Measurements from ENCODE around the gene GRIP1.

Gene GRIP1, protein sequence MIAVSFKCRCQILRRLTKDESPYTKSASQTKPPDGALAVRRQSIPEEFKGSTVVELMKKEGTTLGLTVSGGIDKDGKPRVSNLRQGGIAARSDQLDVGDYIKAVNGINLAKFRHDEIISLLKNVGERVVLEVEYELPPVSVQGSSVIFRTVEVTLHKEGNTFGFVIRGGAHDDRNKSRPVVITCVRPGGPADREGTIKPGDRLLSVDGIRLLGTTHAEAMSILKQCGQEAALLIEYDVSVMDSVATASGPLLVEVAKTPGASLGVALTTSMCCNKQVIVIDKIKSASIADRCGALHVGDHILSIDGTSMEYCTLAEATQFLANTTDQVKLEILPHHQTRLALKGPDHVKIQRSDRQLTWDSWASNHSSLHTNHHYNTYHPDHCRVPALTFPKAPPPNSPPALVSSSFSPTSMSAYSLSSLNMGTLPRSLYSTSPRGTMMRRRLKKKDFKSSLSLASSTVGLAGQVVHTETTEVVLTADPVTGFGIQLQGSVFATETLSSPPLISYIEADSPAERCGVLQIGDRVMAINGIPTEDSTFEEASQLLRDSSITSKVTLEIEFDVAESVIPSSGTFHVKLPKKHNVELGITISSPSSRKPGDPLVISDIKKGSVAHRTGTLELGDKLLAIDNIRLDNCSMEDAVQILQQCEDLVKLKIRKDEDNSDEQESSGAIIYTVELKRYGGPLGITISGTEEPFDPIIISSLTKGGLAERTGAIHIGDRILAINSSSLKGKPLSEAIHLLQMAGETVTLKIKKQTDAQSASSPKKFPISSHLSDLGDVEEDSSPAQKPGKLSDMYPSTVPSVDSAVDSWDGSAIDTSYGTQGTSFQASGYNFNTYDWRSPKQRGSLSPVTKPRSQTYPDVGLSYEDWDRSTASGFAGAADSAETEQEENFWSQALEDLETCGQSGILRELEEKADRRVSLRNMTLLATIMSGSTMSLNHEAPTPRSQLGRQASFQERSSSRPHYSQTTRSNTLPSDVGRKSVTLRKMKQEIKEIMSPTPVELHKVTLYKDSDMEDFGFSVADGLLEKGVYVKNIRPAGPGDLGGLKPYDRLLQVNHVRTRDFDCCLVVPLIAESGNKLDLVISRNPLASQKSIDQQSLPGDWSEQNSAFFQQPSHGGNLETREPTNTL

DNA sequence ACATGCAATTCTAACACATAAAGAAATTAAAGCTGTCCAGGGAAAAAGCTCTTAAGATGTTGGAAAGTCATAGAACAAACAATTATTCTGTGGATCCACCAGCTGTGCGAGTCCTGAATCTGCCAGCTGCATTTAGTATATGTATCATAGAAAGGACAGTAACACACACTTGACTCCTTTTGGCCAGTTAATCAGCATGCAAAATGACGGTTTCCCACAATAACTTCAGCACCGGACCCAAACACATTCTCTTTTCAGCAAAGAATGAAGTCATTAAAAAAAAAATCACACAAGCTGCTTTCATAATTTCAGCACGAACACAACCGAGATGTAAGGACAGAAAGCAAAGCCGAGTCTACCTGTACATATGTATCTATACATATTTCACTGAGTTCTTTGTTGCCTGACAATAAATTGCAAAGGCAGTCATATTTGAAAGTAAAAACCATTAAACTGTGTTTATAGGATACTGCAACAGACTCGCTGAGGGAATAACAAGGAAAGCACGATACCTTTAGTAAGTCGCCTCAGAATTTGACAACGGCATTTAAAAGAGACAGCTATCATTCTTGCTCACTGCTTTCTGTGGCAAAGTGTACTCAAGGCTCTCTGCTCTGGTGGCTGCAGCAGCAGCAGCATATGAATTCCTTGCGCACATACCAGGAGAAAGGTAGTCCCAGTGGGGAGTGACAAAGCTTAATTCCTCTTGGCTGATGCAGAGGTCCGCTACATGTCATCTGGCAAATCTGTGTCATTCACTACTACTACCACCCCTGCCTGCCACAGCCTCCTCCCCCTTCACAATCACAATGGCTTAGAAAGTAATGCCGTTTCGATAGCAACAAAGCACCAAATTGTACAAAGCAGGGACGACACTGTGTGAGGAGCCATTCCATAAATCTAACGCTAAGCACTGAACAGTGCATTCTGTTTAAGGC, at the start of gene GRIP1:
Gene GRIP1, minus strand, starts transcription at position 739 of the 938 bp plus-strand sequence. Its CDS starts 172 bp downstream, at position 567.
- Mint-ChIP-seq H3K9me3 (ENCODE audit: low read depth) (no peaks in the 10 kb centered on the region), H3K27me3 (peaks cover 8% of the 10 kb centered on the region), H3K36me3 (peaks cover 7% of the 10 kb centered on the region), H3K27ac (no peak within 1 kb of the TSS), H3K4me3 (no peak within 1 kb of the TSS), H3K4me1 (ENCODE audit: low read depth) (no peaks in the 10 kb centered on the region)

DNA sequence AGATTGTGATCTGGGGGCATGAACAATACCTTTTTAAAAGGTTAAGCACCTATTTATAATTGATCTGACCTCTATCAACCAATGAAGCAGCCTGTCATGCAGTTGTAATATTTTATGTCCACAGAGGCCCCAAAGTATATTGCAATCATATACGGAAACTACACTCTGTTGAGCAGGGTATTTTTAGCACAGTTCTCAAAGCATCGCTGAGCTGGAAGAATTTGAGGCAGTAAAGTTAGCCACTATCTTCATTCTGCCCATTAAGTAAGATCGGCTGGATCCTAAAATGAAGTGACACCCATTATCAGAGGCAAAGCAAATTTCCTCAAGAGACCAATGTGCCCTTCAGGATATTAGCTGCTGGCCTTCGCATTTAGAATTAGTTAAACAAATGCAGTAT, 47.7 kb upstream of the GRIP1 start:
- Mint-ChIP-seq H3K9me3 (ENCODE audit: low read depth) (no peaks in the 10 kb centered on the region), H3K4me3 (no peak overlapping the region), H3K4me1 (ENCODE audit: low read depth) (no peaks in the 10 kb centered on the region), H3K27ac (no peak overlapping the region), H3K36me3 (no peaks in the 10 kb centered on the region), H3K27me3 (no peaks in the 10 kb centered on the region)

DNA sequence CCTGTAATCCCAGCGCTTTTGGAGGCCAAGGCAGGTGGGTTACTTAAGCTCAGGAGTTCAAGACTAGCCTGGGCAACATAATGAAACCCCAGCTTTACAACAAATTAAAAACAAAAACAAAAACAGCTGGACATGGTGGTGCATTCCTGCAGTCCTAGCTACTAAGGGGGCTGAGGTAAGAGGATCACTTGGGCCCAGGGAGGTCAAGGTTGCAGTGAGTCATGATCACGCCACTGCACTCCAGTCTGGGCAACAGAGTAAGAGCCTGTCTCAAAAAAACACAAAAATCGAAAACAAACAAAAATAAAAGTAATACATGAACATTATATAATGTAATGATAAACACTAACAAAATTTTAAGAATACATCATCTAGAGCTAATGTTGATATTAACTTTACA, 46.2 kb upstream of the GRIP1 start:
- H3K9me3 Mint-ChIP-seq (ENCODE audit: low read depth), result no peaks in the 10 kb centered on the region
- no peak overlapping the region for H3K4me3 Mint-ChIP-seq
- no peaks in the 10 kb centered on the region for H3K4me1 Mint-ChIP-seq (ENCODE audit: low read depth)
- H3K27ac Mint-ChIP-seq, result no peak overlapping the region
- no peaks in the 10 kb centered on the region for H3K27me3 Mint-ChIP-seq
- H3K36me3 Mint-ChIP-seq, result no peaks in the 10 kb centered on the region

DNA sequence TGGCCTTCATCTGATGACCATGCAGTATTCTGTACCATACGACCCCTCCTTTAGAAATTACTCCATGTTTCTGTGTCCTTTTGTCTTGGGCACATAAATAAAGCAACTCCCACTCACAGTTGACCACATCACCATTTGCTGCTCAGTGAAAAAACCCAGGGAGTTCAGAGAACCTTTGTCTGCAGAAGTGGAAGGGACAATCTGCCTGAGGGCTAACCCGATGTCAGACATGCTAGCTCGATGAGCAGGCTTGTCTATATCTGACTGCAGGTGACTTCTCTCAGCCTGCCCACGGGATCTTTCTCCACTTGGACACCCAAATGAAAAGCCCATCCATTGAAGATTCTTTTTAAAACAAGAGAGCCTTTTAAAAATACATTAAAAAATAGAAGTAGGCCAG, 45.7 kb upstream of the GRIP1 start:
- H3K4me1 Mint-ChIP-seq (ENCODE audit: low read depth), result no peaks in the 10 kb centered on the region
- no peaks in the 10 kb centered on the region for H3K27me3 Mint-ChIP-seq
- no peak overlapping the region for H3K27ac Mint-ChIP-seq
- H3K9me3 Mint-ChIP-seq (ENCODE audit: low read depth), result no peaks in the 10 kb centered on the region
- H3K36me3 Mint-ChIP-seq, result no peaks in the 10 kb centered on the region
- H3K4me3 Mint-ChIP-seq, result no peak overlapping the region

DNA sequence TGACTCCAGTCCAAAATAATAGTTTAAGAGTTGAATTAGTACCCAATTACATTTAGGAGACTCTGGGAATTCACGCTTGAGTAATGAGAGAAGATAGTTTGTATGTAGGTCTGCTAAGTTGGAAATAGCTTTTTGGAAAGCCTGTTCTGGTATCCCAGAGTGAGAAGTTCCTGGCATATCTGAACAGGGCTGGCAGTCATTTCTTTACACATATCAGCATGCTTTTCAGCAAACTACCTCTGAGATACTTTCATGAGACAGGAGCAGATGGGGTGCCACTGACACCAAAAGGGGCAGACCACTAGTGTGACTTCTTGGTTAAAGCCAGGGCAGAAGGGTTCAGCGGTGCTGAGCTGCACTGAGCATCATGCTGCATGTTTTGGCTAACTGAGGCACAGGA, 45.1 kb upstream of the GRIP1 start:
- Mint-ChIP-seq H3K36me3 (no peaks in the 10 kb centered on the region), H3K4me1 (ENCODE audit: low read depth) (no peaks in the 10 kb centered on the region), H3K27me3 (no peaks in the 10 kb centered on the region), H3K4me3 (no peak overlapping the region), H3K27ac (no peak overlapping the region), H3K9me3 (ENCODE audit: low read depth) (no peaks in the 10 kb centered on the region)

DNA sequence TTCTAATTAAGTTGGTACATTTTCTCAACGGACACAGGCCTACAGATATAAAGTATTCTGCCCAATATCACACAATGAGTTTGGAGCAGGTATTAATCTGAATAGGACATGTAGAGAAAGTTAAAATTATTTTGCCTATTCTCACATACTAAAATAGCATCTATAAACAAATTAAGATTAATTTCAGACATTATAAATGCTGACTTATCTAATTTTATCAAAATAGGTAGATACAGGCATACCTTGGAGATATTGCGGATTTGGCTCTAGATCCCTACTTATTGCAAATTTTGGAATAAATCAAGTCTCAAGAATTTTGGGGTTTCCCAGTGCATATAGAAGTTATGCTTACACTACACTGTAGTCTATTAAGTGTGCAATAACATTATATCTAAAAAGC, 41.0 kb upstream of the GRIP1 start:
- Mint-ChIP-seq H3K27ac (no peak overlapping the region), H3K4me1 (ENCODE audit: low read depth) (peaks cover 21% of the 10 kb centered on the region), H3K9me3 (ENCODE audit: low read depth) (no peaks in the 10 kb centered on the region), H3K36me3 (no peaks in the 10 kb centered on the region), H3K4me3 (no peak overlapping the region), H3K27me3 (no peaks in the 10 kb centered on the region)

DNA sequence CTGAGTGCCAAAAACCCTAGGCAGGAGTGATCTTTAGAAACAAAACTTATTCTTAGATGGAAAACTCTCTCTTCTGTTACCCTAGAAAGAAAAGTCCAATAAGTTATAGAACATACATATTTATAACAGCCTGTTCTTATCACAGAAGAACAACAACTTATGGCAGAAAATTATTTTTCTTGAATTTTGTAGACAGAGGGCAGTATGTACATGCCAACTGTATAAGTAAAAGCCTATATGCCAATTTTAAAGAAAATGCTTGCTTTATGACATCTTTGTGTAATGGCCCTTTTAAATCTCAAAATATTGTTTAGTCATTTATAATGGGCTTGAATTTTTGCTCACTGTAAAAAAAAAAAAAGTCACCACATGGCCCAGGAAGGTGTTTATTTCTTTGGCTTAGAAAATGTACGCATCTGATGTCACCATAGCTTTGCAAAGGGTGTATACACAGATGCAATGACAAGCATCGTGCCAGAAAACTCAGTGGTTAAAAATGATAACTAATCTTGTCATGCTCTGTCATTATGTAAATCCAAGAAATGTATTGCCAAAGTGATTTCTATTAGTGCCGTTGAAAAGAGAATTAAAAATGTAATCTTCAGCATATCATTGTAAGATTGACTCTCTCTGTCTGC, 38.3 kb upstream of the GRIP1 start:
- H3K4me3 Mint-ChIP-seq, result no peak overlapping the region
- H3K36me3 Mint-ChIP-seq, result no peaks in the 10 kb centered on the region
- H3K4me1 Mint-ChIP-seq (ENCODE audit: low read depth), result peaks cover 46% of the 10 kb centered on the region
- H3K27me3 Mint-ChIP-seq, result no peaks in the 10 kb centered on the region
- peak overlapping the region; percentile 2 for H3K27ac Mint-ChIP-seq
- no peaks in the 10 kb centered on the region for H3K9me3 Mint-ChIP-seq (ENCODE audit: low read depth)

DNA sequence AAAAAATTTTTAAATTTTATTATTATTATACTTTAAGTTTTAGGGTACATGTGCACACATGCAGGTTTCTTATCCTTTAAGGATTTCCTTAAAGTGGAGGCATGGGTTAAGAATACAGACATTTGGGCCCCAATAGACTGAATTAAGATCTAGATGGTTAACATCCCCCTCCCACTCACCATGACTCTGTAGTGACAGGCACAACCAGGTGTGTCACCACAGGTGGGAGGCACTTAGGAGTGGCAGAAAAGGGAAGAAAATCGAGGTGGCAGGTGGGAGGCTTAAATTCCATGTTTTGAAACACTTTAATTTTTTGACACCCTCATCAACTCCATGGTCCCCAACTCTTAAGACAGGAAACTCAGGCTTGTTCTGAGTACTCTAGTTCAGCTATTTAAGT, 37.6 kb upstream of the GRIP1 start:
- H3K36me3 Mint-ChIP-seq, result no peaks in the 10 kb centered on the region
- H3K9me3 Mint-ChIP-seq (ENCODE audit: low read depth), result no peaks in the 10 kb centered on the region
- H3K27ac Mint-ChIP-seq, result peak overlapping the region; percentile 2
- H3K4me1 Mint-ChIP-seq (ENCODE audit: low read depth), result peaks cover 47% of the 10 kb centered on the region
- no peak overlapping the region for H3K4me3 Mint-ChIP-seq
- H3K27me3 Mint-ChIP-seq, result no peaks in the 10 kb centered on the region

DNA sequence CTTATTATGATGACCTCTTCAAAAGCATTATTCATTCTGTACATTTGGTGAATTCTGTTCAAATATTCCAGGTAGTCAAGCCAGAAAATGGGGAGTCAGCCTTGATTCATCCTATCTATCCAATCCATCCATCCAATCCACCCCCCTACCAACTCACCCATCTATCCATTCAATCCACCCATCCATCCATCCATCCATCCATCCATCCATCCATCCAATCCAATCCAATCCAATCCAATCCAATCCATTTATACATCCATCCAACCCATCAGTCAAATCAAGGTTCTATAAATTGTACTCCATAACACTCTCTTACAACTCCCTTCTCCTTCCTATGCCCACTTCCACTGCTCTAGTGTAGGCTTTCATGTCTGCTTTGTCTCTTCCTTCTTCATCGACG, 35.8 kb upstream of the GRIP1 start:
- Mint-ChIP-seq H3K4me3 (peak overlapping the region; percentile 53), H3K36me3 (no peaks in the 10 kb centered on the region), H3K27ac (peak overlapping the region; percentile 55), H3K4me1 (ENCODE audit: low read depth) (peaks cover 57% of the 10 kb centered on the region), H3K9me3 (ENCODE audit: low read depth) (no peaks in the 10 kb centered on the region), H3K27me3 (no peaks in the 10 kb centered on the region)

DNA sequence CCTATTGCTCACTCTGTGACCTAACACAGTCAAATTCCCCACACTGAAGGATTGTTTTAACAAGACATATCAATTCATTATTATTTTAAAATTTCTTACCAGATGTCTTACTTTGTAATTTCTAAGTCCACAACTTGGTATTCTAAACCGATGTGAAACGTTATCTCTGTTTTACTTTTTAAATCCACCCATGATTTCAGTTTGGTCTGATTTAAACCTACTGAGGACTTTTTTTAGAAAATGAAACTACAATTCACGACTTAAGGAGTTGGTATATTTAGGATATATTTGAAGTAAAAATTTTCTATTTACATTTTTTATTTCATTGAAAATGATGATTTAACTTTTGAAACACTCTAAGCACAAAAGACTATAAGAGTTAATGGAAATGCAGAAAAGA, 35.1 kb upstream of the GRIP1 start:
- peaks cover 64% of the 10 kb centered on the region for H3K4me1 Mint-ChIP-seq (ENCODE audit: low read depth)
- no peaks in the 10 kb centered on the region for H3K27me3 Mint-ChIP-seq
- H3K36me3 Mint-ChIP-seq, result no peaks in the 10 kb centered on the region
- H3K27ac Mint-ChIP-seq, result peak overlapping the region; percentile 62
- peak overlapping the region; percentile 53 for H3K4me3 Mint-ChIP-seq
- H3K9me3 Mint-ChIP-seq (ENCODE audit: low read depth), result no peaks in the 10 kb centered on the region

DNA sequence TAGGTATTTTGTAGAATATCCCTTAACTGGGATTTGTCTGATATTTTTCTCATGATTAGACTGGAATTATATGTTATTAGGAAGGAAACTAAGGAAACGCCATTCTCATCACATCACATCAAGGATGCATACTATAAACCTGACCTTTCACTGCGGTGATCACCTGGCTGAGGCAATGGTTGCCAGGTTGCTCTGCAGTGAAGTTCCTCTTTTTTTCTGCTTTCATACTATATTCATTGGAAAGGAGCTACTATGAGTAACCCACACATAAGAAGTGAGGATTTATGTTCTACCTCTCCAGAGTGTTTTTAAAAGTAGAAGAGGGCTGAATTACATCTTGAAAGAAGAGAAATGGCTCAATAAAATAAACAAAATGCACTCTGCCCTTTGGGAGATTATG, 31.0 kb upstream of the GRIP1 start:
- Mint-ChIP-seq H3K4me3 (peak overlapping the region; percentile 59), H3K27ac (no peak overlapping the region), H3K27me3 (no peaks in the 10 kb centered on the region), H3K36me3 (no peaks in the 10 kb centered on the region), H3K9me3 (ENCODE audit: low read depth) (no peaks in the 10 kb centered on the region), H3K4me1 (ENCODE audit: low read depth) (peaks cover 59% of the 10 kb centered on the region)

DNA sequence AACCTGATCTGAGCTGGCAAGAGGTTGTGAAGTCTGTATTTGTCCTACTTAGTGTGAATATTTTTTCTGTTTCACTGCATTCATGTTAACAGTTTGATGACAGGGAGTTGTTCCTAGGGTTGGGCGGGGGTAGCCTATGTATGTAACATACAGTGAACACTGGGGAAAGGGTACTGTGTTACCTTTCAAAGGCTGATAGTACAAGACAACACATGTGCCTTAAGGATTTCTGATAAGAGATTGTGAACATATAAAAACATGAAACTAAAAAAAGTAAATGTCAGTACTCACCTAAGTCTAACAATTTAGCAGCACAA, 30.5 kb upstream of the GRIP1 start:
- Mint-ChIP-seq H3K27me3 (no peaks in the 10 kb centered on the region), H3K27ac (peak overlapping the region; percentile 82), H3K9me3 (ENCODE audit: low read depth) (no peaks in the 10 kb centered on the region), H3K36me3 (no peaks in the 10 kb centered on the region), H3K4me3 (peak overlapping the region; percentile 59), H3K4me1 (ENCODE audit: low read depth) (peaks cover 56% of the 10 kb centered on the region)

DNA sequence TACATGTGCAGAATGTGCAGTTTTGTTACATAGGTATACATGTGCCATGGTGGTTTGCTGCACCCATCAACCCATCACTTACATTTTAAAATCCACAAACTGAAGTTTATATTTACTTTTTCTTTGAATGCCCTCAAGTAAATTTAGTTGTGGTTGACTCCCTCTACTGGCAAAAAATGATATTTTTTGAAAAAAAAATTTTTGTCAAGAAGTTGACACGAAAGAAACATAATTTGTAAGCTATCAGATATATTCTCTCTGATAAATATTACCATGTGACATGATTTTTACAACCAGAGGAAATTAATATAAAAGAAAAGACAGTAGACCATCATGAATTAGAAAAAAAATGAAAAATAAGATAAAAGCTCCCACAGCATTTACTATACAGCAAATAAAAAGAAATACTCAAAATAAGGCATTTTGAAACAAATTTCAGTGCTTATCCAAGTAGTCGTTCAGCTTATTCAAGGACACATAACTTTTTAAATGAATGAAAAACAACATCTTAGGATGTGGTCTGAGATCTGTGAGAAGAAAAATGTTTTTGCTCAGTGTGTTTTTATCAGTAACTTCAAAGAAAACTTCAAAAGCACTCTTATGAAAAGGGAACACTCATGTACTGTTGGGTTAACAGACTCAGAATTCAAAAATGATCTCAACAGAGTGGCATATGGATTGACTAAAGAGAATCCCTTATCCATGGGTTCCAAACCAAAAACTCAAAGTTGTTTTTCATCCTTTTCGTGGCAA, 30.0 kb upstream of the GRIP1 start:
- no peaks in the 10 kb centered on the region for H3K36me3 Mint-ChIP-seq
- H3K4me1 Mint-ChIP-seq (ENCODE audit: low read depth), result peaks cover 54% of the 10 kb centered on the region
- peak overlapping the region; percentile 59 for H3K4me3 Mint-ChIP-seq
- no peaks in the 10 kb centered on the region for H3K27me3 Mint-ChIP-seq
- peak overlapping the region; percentile 82 for H3K27ac Mint-ChIP-seq
- no peaks in the 10 kb centered on the region for H3K9me3 Mint-ChIP-seq (ENCODE audit: low read depth)

All from activated naive CD8-positive, alpha-beta T cell (primary cell).